ENCODE measurements around the gene ILF3. TPM values are rescaled to one million over a fixed set of nuclear protein-coding genes. Genes with fewer than 3 reads are reported as not detected.

Gene ILF3
- total RNA-seq, 1 experiment from 2014 or later, result 297 TPM

- Mint-ChIP-seq H3K36me3 (ENCODE audit: insufficient read depth, unreplicated experiment) (peaks cover 5% of the 10 kb centered on the region), H3K9me3 (ENCODE audit: unreplicated experiment) (no peaks in the 10 kb centered on the region), H3K4me1 (ENCODE audit: insufficient read depth, unreplicated experiment) (no peaks in the 10 kb centered on the region), H3K27ac (ENCODE audit: low read depth, unreplicated experiment) (no peak overlapping the region), H3K27me3 (ENCODE audit: insufficient read depth, unreplicated experiment) (no peaks in the 10 kb centered on the region), H3K4me3 (ENCODE audit: unreplicated experiment) (no peak overlapping the region)
- intact Hi-C loops (cut with micrococcal nuclease), result no loop called here
- no peak for TF ChIP-seq CTCF (IDR thresholded peaks at IDR 0.05; ENCODE audit: unreplicated experiment)
- BruUV-seq (replicated peaks), result no TSS peak
- ChIA-PET POLR2A (interaction anchor here (0.7 kb wide), 1 partner anchor 179 kb away, joined by 3 read pairs; no protein-coding TSS in a partner anchor), CTCF (interaction anchor here (0.8 to 1.0 kb wide), 4 partner anchors 9 to 94 kb away, joined by 3 to 4 read pairs (median 4); no protein-coding TSS in a partner anchor)
- no peak for DNase-seq (ENCODE audit: unreplicated experiment)
Measured at GRCh38 chr19:10634963-10635362, 19.2 kb upstream of the ILF3 start.

DNA sequence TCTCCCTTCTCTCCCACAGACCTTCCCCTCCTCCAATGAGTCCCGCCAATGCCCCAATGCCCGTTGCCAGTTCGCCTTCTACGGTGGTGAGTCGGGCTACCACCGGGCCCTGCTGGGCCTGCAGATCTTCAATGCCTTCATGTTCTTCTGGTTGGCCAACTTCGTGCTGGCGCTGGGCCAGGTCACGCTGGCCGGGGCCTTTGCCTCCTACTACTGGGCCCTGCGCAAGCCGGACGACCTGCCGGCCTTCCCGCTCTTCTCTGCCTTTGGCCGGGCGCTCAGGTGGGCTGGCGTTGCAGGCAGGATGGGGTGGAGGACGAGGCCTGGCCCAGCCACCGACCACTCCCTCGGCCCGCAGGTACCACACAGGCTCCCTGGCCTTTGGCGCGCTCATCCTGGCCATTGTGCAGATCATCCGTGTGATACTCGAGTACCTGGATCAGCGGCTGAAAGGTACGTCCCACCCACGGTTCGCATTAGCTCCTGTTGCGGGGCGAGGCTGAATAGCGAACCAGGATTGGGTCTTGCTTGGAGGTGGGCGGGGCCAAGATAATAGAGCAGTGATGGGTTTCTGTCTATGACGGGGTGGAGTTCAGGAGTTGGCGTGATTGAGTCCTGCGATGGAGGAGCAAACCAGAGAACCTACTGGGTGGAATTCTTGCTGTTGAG, 17.7 kb upstream of the ILF3 start:
- H3K27ac Mint-ChIP-seq (ENCODE audit: low read depth, unreplicated experiment), result no peak overlapping the region
- CTCF ChIA-PET, result interaction anchor here (3.3 kb wide), 1 partner anchor 55 kb away, joined by 14 read pairs; no protein-coding TSS in a partner anchor

DNA sequence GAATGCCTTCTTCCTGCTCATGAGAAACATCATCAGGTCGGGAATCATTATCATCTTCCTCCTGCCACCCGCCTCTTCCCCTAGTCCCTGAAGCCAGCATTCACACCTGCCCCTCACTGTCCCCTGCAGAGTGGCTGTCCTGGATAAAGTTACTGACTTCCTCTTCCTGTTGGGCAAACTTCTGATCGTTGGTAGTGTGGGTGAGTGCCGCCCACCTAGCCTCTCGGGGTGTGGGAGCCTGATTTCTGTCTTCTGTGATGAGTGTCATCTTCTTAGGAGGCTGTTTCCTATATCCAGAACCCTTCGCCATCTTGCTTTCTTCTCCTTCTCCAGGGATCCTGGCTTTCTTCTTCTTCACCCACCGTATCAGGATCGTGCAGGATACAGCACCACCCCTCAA, 16.3 kb upstream of the ILF3 start:
- DNase-seq (ENCODE audit: unreplicated experiment), result no peak
- Mint-ChIP-seq H3K4me3 (ENCODE audit: unreplicated experiment) (no peak overlapping the region), H3K27ac (ENCODE audit: low read depth, unreplicated experiment) (no peak overlapping the region), H3K4me1 (ENCODE audit: insufficient read depth, unreplicated experiment) (no peaks in the 10 kb centered on the region), H3K27me3 (ENCODE audit: insufficient read depth, unreplicated experiment) (no peaks in the 10 kb centered on the region), H3K36me3 (ENCODE audit: insufficient read depth, unreplicated experiment) (peaks cover 5% of the 10 kb centered on the region), H3K9me3 (ENCODE audit: unreplicated experiment) (no peaks in the 10 kb centered on the region)
- no peak for TF ChIP-seq CTCF (IDR thresholded peaks at IDR 0.05; ENCODE audit: unreplicated experiment)
- ChIA-PET POLR2A (no interaction called here), CTCF (interaction anchor here (0.6 to 3.3 kb wide), 2 partner anchors 57 to 471 kb away, joined by 3 to 14 read pairs; no protein-coding TSS in a partner anchor)
- intact Hi-C loops (cut with micrococcal nuclease), result no loop called here
- no TSS peak for BruUV-seq (replicated peaks)

More for the DNA sequence above, 17.7 kb upstream of the ILF3 start:
- intact Hi-C loops (cut with micrococcal nuclease), result no loop called here
- no peak for TF ChIP-seq CTCF (IDR thresholded peaks at IDR 0.05; ENCODE audit: unreplicated experiment)
- Mint-ChIP-seq H3K27me3 (ENCODE audit: insufficient read depth, unreplicated experiment) (no peaks in the 10 kb centered on the region), H3K36me3 (ENCODE audit: insufficient read depth, unreplicated experiment) (peaks cover 5% of the 10 kb centered on the region), H3K9me3 (ENCODE audit: unreplicated experiment) (no peaks in the 10 kb centered on the region), H3K4me1 (ENCODE audit: insufficient read depth, unreplicated experiment) (no peaks in the 10 kb centered on the region), H3K4me3 (ENCODE audit: unreplicated experiment) (no peak overlapping the region)
- BruUV-seq (replicated peaks), result no TSS peak
- POLR2A ChIA-PET, result no interaction called here
- DNase-seq (ENCODE audit: unreplicated experiment), result no peak

DNA sequence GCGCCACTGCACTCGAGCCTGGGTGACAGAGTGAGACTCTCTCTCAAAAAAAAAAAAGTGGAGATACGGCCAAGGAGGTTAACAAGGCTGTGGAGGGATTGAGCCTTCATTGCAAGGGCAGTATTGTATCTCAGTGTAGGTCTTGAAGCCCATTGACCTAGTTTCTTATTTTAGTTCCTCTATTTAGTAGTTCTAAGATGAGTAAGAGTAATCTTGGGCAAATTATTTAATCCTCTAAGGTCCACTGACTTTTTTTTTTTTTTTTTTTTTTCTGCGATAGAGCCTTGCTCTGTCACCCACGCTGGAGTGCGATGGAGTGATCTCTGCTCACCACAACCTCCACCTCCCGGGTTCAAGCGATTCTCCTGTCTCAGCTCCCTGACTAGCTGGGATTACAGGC, 14.3 kb upstream of the ILF3 start:
- Mint-ChIP-seq H3K9me3 (ENCODE audit: unreplicated experiment) (no peaks in the 10 kb centered on the region), H3K4me1 (ENCODE audit: insufficient read depth, unreplicated experiment) (no peaks in the 10 kb centered on the region), H3K4me3 (ENCODE audit: unreplicated experiment) (no peak overlapping the region), H3K27ac (ENCODE audit: low read depth, unreplicated experiment) (no peak overlapping the region), H3K36me3 (ENCODE audit: insufficient read depth, unreplicated experiment) (peaks cover 5% of the 10 kb centered on the region), H3K27me3 (ENCODE audit: insufficient read depth, unreplicated experiment) (no peaks in the 10 kb centered on the region)
- no peak for TF ChIP-seq CTCF (IDR thresholded peaks at IDR 0.05; ENCODE audit: unreplicated experiment)
- CTCF ChIA-PET, result interaction anchor here (9.2 kb wide), 1 partner anchor 58 kb away, joined by 248 read pairs; no protein-coding TSS in a partner anchor
- POLR2A ChIA-PET, result no interaction called here
- intact Hi-C loops (cut with micrococcal nuclease), result no loop called here
- no TSS peak for BruUV-seq (replicated peaks)
- no peak for DNase-seq (ENCODE audit: unreplicated experiment)

Data from MCF 10A (cell line).